Astrocyte of the cerebellum (primary cell): ENCODE data around the gene CCDC68.

Experiments used
- DNase-seq: peaks from one replicate; pipeline ENCODE4 v3.0.0-alpha.2; 2011; ENCODE audit warnings: low read depth
- H3K4me3 ChIP-seq: 2 replicates; pipeline ENCODE4 v1.5.1; 2011; ENCODE audit warnings: mild to moderate bottlenecking, low read depth, low read length, moderate library complexity
- CTCF ChIP-seq: IDR thresholded peaks from 2 replicates; pipeline ENCODE4 v1.5.1; 2012; ENCODE audit warnings: low read length, low read depth, moderate library complexity, mild to moderate bottlenecking; ENCODE audit errors: missing control alignments
- in situ Hi-C: cut with HindIII; loops from 2 replicates; pipeline ENCODE4 v1.10.0; 2017; ENCODE audit warnings: low sequenced_read_pairs

Gene CCDC68

GRCh38 chr18:54945576-54946125 lies 13.6 kb downstream of the CCDC68 start:
- H3K4me3 ChIP-seq, result no peak overlapping the region
- no peak for DNase-seq
- in situ Hi-C loops, result no loop called here
- TF ChIP-seq CTCF, result no peak

GRCh38 chr18:54942569-54942968 lies 16.7 kb downstream of the CCDC68 start:
- H3K4me3 ChIP-seq, result no peak overlapping the region
- TF ChIP-seq CTCF, result no peak
- no peak for DNase-seq
- in situ Hi-C loops, result no loop called here

- no peak overlapping the region for H3K4me3 ChIP-seq
- in situ Hi-C loops, result no loop called here
- no peak for DNase-seq
- TF ChIP-seq CTCF, result no peak
Observed at GRCh38 chr18:54942144-54942543, 17.1 kb downstream of the CCDC68 start.

GRCh38 chr18:54939361-54939917 lies 19.8 kb downstream of the CCDC68 start:
- H3K4me3 ChIP-seq, result no peak overlapping the region
- DNase-seq, result no peak
- in situ Hi-C loops, result no loop called here
- TF ChIP-seq CTCF, result no peak

- in situ Hi-C loops, result no loop called here
- DNase-seq, result no peak
- no peak for TF ChIP-seq CTCF
- no peak overlapping the region for H3K4me3 ChIP-seq
Observed at GRCh38 chr18:54938506-54938905, 20.8 kb downstream of the CCDC68 start.

- in situ Hi-C loops, result no loop called here
- TF ChIP-seq CTCF, result no peak
- no peak overlapping the region for H3K4me3 ChIP-seq
- DNase-seq, result no peak
Observed at GRCh38 chr18:54932472-54932871, 26.8 kb downstream of the CCDC68 start.
